GM18909 (cell line): ENCODE data around the gene MAP10.
"Not testable (repeated sequence)": the region's sequence is repeated elsewhere in the genome, so short reads cannot be mapped to it uniquely, and the experiment has no call there.

Experiments used
- ATAC-seq: cut with Tn5 transposase; IDR thresholded peaks from one replicate; pipeline ENCODE4 v1.9.1; 2021; ENCODE audit warnings: mild to moderate bottlenecking; ENCODE audit not compliant: unreplicated experiment, poor library complexity

MAP10 gene, protein sequence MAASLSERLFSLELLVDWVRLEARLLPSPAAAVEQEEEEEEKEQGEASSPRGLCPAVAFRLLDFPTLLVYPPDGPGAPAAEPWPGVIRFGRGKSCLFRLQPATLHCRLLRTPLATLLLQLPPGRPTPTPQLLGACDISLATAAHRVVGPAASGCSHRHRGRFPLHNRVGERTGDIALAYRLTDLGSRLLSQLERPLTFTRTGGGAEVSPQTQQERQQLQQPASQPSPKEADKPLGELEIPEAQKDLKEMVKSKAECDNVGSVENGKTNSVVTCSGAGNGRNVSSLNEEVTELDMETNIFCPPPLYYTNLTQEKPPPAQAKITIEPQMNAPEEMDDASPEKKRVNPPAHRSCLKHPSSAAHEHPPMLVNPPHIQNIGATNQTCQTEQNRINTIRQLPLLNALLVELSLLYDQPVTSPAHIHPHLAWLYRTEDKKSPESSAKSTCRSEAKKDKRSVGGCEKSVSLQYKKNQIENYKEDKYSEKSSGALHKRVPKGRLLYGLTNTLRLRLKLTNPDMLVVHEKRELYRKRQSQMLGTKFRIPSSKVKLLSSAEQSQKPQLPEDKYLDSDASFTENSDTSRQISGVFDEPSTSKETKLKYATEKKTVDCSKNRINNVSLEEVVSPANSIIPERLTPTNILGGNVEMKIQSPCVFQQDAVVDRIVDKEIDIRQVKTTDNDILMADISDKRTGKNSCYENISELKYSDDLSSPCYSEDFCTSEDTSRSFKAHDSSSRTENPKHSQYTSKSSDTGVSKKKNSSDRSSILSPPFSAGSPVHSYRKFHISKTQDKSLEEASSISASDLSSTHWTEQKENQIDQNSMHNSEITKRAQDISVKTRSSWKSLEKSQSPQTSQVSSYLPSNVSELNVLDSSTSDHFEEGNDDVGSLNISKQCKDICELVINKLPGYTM

DNA sequence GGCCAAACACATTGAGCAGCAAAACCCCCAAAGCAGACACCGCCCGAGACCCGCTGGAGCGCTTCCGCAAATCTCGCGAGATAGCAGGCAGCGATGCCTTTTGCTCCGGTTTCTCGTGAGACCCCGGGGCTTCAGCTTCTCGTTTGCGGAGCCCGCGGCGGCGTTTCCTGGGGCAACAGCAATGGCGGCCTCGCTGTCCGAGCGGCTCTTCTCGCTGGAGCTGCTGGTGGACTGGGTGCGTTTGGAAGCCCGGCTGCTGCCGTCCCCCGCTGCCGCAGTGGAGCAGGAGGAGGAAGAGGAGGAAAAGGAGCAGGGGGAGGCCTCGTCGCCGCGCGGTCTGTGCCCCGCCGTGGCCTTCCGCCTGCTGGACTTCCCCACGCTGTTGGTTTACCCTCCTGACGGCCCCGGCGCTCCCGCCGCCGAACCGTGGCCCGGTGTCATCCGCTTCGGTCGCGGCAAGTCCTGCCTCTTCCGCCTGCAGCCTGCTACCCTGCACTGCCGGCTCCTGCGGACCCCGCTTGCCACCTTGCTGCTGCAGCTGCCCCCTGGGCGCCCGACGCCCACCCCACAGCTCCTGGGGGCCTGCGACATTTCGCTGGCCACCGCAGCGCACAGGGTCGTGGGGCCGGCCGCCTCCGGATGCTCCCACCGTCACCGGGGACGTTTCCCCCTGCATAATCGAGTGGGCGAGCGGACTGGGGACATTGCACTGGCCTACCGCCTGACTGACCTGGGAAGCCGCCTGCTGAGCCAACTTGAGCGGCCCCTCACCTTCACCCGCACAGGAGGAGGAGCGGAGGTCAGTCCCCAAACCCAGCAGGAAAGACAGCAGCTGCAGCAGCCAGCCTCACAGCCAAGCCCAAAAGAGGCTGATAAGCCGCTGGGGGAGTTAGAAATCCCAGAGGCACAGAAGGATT lies at the start of gene MAP10:
Gene MAP10 (plus strand): TSS at position 148 of the 917 bp plus-strand sequence. CDS start 34 bp downstream, at position 182.
- peak; percentile 92 for ATAC-seq

DNA sequence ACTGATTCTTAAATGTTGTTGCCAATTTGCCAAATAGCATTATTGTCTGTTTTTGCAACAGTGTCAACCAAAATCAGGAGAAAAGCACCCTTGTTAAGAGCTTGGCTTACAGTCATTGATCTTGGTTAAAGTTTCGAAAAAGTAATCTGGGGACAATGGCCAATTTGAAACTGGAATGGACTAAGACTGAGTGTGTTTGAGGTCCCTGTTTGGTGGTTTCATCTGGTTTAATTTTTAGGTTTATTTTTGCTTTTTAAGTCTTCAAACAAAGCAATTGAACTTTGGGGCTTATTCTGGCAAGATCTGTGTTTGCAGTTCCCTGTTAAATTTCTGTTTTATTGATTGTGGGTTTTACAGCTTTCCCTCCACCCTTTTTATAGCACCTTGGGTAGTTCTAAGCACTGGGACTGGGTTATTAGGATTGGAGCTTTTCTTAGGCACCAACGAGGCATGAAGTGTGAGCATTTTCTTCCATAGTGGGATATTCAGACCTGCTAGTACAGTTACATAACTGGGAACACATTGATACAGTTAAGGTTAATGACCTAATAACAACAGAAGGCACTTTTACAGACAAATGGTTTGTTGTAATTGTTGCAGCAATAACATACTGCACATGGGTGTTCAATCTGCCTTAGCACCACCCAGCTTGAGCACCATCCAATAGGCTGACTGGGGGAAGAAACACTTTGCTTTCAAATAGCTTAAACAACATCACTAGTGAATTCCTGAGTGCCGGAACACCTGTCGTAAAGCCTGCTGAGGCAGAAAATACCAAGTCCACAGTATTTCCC lies 40.6 kb upstream of the MAP10 start:
- ATAC-seq = no peak

DNA sequence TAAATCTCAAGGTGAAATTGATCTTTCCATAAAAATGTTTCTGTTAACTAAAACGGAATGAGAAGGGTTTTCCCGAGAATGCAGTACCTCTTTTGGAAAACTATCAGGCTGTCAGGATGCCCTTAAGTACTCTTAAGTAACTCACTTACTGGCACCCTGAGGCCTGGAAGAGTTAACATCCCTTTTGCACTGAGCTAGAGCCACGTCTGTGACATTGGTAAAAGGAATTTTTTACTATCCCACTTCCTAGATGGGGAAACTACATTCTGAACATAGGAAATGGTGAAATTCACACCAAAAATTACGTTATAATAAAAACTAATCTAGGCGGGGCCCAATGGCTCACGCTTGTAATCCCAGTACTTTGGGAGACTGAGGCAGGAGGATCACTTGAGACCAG lies 39.7 kb upstream of the MAP10 start:
- no peak for ATAC-seq

DNA sequence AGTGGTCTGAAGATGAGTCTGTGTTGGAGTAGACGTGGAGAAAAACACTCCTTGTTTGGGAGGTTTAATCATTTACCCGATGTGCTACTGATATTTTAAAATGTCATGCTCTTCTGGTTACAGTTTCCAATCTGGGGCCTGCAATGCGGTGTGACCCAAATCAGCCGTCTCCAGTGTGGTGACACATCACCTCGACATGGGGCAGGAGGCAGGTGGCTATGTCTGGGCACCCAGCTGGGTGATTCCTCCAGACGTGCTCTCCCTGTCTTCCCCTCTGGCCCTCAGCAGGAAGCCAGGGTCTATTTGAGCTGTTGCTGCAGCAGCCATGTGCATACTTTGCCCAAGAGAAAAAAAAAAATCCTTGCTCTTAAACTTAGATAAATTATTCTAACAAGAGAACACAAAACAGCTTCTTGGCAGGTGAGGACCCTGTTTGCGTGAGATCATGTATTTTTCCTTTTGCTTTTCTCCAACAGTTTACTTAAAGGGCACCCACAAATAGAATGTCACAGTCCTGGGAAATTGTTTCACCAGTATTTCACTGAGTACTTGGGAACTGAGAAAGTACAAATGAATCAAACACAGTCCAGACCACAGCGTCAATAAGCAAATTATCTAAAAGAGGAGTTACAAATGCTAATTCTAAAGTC lies 38.9 kb upstream of the MAP10 start:
- peak; percentile 81 for ATAC-seq

DNA sequence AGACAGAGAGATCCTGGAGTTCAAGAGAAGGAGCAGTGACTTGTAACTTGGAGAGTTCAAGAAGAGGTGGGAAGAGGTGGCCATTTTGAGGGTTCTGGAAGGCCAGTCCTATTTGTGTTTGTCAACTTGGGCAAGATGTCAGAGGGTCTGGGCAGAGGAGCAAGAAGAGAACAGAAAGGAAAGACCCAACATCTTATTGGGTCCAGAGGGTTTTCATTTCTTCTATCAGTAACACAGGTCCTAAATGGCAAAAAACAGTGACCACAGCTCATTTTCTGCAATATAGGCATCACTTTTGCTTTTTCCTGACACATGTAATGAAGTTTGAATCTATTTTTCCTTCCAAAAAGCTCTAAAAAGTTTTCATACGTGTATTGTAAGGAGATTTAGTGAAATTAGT lies 38.3 kb upstream of the MAP10 start:
- ATAC-seq = no peak

DNA sequence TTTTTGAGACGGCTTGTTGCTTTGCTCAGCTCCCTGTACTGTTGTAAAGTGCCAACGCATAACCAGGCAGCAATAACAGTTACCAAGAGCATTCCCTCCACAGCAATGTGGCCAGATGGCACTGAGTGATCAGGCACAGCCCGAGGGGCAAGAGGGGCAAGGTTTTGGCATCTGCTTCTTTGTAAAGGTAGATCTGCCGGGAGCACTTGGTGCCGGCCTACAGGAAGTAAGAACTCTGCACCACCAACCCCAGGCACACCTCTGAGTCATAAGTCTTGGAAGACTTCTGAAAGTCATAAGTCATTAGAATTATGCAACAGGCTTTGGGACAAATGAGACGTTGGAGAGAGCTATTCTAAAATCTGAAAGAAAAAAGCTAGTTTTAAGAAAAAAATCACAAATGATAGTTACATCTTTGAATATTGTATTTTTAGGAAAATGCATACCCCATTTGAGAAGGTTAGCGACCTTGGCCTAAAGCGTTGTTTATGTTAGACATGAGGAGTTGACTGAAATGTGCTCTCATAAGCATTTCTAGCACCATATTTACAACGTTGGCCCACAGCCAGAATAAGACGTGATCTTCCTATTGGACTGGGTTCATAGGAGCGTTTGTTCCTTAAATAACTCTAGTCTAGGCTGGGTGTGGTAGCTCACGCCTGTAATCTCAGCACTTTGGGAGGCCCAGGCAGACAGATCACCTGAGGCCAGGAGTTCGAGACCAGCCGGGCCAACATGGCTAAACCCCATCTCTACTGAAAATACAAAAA lies 37.7 kb upstream of the MAP10 start:
- no peak for ATAC-seq

DNA sequence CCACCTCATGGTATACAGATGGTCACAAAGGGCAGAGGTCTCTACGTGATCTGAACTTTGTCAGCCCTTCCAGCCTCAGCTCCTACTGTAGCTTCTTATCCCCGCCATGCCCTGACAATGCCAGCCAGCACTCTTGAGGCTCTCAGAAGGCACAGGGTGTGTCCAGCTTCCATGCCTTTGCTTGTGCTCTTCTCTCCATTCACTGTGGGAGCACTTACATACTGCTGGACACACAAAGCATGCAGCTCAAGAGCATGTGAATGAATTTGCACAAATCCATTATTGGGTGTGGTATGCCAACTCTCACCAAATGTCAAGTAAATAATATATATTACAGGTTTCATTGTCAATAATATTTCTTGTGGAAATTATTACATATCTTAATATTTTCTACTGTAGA lies 36.4 kb upstream of the MAP10 start:
- ATAC-seq = no peak

DNA sequence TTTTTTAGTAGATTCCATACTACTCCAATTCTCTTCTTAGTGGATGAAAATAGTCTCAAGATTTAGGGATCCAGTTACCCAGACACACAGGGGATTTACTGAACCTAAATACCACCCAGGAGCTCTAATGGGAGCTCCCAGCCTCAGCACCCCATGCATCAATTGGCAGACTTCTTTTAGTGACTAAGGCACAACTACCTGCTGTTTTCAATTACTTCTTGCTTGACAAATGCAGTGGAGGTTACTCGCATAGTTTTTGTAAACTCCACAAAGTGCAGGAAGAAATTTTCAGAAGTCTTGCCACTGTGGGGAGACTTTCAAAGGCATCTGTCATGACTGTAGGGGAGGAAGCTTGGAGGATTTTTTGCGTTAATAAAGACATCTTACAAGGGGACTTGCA lies 35.5 kb upstream of the MAP10 start:
- no peak for ATAC-seq

DNA sequence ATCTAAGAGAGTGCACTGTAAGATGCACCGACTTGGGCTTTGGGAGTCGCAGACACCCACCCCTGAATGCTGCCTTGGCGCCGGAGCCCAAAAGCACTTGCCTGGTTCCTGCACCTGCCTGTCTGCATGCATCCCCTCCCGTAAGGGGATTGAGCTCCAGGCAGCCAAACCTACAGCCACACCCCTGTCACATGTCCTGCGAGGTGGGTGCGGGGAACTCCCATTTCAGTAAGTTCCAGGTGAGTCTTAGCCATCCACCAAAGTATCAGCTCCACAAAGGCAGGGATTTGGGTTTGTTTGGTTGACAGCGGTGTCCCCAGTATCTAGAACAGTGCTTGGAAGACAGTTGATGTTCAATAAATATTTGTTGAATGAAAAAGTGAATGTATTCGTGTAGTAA lies 31.5 kb upstream of the MAP10 start:
- ATAC-seq = no peak

DNA sequence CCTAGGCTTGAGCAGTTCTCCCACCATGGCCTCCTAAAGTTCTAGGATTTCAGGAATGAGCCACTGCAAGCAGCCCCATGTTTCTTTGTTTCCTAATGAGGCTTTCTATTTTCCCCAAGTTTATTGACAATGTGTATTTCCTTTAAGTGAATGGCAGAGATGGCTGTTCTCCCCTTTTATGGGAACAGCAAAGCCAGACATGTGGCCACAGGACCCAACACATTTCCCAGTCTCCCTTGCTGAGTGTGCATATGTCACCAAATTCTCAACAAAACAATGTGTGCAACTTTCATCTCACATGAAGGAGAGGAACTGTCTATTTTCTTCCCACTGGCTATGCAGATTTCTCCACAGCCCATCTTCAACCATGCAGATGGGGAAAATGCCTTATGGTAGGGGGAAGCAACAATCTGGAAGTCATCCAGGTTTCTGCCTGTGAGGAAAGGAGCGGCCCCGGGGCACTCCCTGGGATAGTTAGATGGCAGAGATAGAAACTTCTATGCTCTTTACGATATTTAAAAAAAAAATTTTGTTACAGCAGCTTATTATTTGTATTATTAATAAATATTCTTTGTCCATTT lies 28.6 kb upstream of the MAP10 start:
- no peak for ATAC-seq

DNA sequence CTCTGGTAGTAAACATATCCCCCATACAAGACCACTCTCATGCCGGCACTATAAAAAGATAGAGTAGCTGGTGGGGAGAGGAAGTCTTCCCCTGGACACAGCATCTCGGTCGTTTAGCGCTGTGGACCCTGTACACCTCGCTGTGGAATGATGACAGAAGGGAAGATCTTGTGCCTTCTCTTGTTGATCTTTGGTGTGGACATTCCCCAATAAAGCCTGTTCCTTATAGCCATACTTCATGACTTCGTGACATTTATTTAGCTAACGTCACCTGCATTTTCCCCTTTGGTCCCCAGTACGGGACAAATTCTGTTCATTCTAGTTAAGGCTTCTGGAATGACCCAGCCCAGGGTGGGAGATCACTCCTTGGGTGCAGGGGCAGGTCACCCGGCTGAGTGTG lies 24.9 kb upstream of the MAP10 start:
- ATAC-seq = no peak

DNA sequence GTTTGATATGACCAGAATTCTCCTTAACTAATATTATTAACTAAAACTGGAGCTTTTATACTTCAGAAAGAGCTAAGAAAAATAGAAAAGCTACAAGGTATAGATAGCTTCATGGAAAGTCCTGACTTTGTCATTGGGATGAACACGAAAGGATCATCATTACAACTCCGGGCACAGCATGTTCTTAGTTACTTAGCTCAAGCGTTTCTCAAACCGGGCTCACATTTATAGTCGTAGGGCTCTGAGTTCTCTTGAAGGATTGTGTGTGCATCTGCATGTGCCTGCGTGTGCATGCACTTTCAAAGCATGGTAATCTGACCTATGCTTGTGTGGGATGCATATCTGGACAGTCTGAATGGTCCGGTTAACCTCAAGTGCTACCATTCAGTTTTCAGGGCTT lies 20.4 kb upstream of the MAP10 start:
- ATAC-seq = no peak

DNA sequence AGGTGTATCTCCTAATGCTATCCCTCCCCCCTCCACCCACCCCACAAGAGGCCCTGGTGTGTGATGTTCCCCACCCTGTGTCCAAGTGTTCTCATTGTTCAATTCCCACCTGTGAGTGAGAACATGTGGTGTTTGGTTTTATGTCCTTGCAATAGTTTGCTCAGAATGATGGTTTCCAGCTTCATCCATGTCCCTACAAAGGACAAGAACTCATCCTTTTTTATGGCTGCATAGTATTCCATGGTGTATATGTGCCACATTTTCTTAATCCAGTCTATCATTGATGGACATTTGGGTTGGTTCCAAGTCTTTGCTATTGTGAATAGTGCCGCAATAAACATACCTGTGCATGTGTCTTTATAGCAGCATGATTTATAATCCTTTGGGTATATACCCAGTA lies 19.6 kb upstream of the MAP10 start:
- not testable (repeated sequence) for ATAC-seq

DNA sequence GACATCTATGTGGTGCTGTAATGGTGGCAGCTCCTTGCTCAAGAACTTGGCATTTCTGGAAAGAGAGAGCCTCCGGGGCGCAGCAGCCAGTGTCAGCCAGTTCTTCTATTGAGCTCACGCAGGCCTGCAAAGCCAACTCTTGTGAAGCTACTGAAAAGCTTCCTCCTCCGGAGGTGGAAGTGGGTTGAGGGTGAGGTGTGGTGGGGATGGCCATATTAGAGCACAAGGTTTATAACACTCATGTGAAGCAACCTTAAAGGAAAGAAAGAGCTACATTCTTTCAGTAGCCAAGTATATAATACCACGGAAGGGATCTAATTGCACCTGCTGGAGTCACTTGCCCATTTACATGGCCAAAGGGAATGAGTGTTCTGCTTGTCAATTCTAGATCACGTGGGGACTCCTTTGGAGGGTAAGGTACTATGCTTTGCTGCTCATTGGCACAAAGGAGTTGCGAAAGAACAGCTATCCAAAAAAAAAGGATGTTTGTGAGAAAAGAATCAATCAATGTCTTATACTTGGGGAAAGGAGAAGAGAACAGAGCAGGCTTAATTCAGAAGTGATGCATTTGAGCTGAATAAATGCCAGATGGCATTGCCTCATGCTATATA lies 18.3 kb upstream of the MAP10 start:
- ATAC-seq = no peak

DNA sequence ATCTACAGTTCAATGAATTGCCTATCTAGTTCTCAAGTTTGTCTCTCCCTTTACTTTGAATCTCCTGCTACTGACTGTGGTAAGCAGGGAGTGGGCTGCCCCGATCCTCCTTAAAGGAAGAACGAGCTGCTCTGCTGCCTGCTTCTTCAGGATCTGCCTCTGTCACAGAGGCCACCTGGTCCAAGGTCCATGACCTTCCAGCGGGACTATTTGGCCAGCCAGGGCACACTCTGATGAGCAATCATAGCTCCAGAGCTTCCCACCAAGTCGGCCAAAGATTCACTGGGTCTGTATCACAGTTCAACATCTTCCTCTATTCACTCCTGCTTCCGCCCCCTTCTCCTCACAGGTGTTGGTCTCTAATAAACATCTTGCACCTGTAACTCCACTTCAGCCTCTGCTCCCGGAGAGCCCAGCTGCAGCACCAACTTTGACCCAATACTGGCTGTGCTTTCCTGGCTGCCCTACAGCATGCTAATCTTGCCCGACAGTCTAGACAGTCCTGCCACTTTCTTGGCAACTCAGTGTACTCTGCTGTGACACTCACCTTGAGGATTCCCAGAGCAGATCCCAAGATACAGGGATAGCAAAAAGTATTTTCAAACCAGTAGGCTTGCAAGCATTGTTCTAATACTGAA lies 16.9 kb upstream of the MAP10 start:
- ATAC-seq = no peak

DNA sequence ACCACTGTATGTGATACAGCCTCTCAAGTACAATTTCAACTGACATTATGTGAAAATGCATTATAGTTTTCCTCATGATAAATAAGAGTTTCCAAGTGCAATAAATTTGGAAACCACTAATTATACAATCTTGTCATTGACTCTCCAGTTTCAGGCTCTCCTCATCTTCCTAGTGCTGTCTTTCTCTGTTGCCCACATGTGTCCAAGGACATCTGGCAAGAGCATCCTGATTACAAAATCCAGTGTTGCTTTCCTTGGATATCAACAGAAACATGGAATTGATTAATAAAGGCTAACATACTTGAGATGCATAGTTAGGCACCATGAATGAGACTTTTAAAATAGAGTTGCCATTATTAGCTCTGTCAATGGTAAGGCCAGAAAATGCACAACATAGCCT lies 15.6 kb upstream of the MAP10 start:
- ATAC-seq = no peak

DNA sequence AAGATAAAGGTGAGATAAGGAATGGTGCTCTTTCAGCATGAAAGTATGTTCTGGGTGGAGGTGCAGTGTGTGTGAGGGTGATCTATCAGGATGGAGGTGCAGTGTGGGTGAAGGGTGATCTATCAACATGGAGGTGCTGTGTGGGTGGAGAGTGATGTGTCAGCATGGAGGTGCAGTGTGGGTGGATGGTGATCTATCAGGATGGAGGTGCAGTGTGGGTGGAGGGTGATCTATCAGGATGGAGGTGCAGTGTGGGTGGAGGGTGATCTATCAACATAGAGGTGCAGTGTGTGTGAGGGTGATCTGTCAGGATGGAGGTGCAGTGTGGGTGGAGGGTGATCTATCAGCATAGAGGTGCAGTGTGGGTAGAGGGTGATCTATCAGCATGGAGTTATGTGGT lies 12.3 kb upstream of the MAP10 start:
- ATAC-seq = no peak
